K562 (cell line): ENCODE results near the gene LY6G6C. TPM values are rescaled to one million over a fixed set of nuclear protein-coding genes. Genes with fewer than 3 reads are reported as not detected.

Experiments used
- ATAC-seq: fragments of 200-7000 bp; cut with Tn5 transposase; 3 replicates; pipeline ENCODE4 v1.9.1; 2020; ENCODE audit warnings: moderate library complexity
- BruUV-seq: library from RNA; stranded (reverse); fragments of 400-500 nt; replicated peaks from 2 replicates; lab custom pipeline; 2021; lab: Mats Ljungman, UMichigan
- CTCF ChIA-PET: fragments of 300-600 bp; formaldehyde crosslinking; extraction: SDS; loops from one replicate; lab custom pipeline; 2021; ENCODE audit warnings: low intra/inter-chr PET ratio; lab: Yijun Ruan, JAX
- POLR2A ChIA-PET: fragments of 300-600, 350-650 bp; sonication (Branson Sonifier 250); formaldehyde crosslinking; extraction: SDS; loops from one replicate; lab custom pipeline; 2021; ENCODE audit warnings: antibody characterized with exemption, inconsistent platforms; lab: Yijun Ruan, JAX
- DNase-seq, 4 experiments: peaks; one replicate each; pipeline versions ENCODE4 v3.0.0 to v3.0.0-alpha.2; 2011 to 2018; ENCODE audit warnings: low spot score in 3 of 4, mixed read lengths in 3 of 4; ENCODE audit errors: extremely low read depth in 1 of 4
- FAIRE-seq: peaks from 2 replicates; lab custom pipeline; 2011; peaks lifted over from hg19 to GRCh38; lab: Jason Lieb, UNC
- H2AFZ ChIP-seq: 2 replicates; pipeline ENCODE4 v1.6.0; 2011; ENCODE audit warnings: low read depth, low read length, control low read depth, inconsistent platforms
- H3K27ac ChIP-seq: fragments of 200-600 bp; 3 replicates; pipeline ENCODE4 v1.8.0; 2011; ENCODE audit warnings: low read depth, mild to moderate bottlenecking, control low read depth, inconsistent platforms, low read length, moderate library complexity, mixed read lengths; ENCODE audit errors: extremely low read depth
- H3K27me3 ChIP-seq, 2 experiments: fragments of 300-600 bp in 1 of 2; 2 replicates in 1 of 2; 3 replicates in 1 of 2; pipeline versions ENCODE4 v1.6.0 to v1.8.0; 2011; ENCODE audit warnings: inconsistent platforms in 2 of 2, low read length in 2 of 2, mild to moderate bottlenecking in 1 of 2, mixed read lengths in 1 of 2, moderate library complexity in 1 of 2; ENCODE audit not compliant: control insufficient read depth in 2 of 2, insufficient read depth in 2 of 2
- H3K36me3 ChIP-seq: fragments of 300-600 bp; 3 replicates; pipeline ENCODE4 v1.8.0; 2011; ENCODE audit warnings: mild to moderate bottlenecking, low read length, inconsistent platforms; ENCODE audit not compliant: control insufficient read depth, insufficient read depth
- H3K4me1 ChIP-seq, 2 experiments: fragments of 200-600 bp in 1 of 2; replicated peaks in 1 of 2; 2 replicates in 1 of 2; 3 replicates in 1 of 2; pipeline versions ENCODE4 v1.5.1 to v1.8.0; 2011; ENCODE audit warnings: inconsistent platforms in 2 of 2, low read length in 2 of 2, mild to moderate bottlenecking in 1 of 2, mixed read lengths in 1 of 2, moderate library complexity in 1 of 2; ENCODE audit not compliant: control insufficient read depth in 2 of 2, insufficient read depth in 2 of 2
- H3K4me2 ChIP-seq: 2 replicates; pipeline ENCODE4 v1.6.1; 2011; ENCODE audit warnings: low read length, control low read depth, inconsistent platforms, mixed read lengths; ENCODE audit not compliant: insufficient read depth
- H3K4me3 ChIP-seq: fragments of 200-600 bp; sonication (generic), shearing (Covaris generic); 2 replicates; pipeline ENCODE4 v1.5.1; 2016; ENCODE audit warnings: control low read depth, inconsistent platforms
- H3K79me2 ChIP-seq: fragments of 200-600 bp; 3 replicates; pipeline ENCODE4 v1.8.0; 2011; ENCODE audit warnings: low read length, inconsistent platforms; ENCODE audit not compliant: control insufficient read depth, insufficient read depth
- H3K9ac ChIP-seq, 2 experiments: 2 replicates each; pipeline versions ENCODE4 v1.6.0 to v1.6.1; 2011; ENCODE audit warnings: low read depth in 2 of 2, low read length in 2 of 2, control low read depth in 1 of 2, inconsistent platforms in 1 of 2, mild to moderate bottlenecking in 1 of 2, mixed read lengths in 1 of 2; ENCODE audit not compliant: insufficient read depth in 1 of 2
- H3K9me1 ChIP-seq: one replicate; pipeline ENCODE4 v1.6.0; 2011; ENCODE audit warnings: inconsistent platforms, mild to moderate bottlenecking, low read length, moderate library complexity; ENCODE audit not compliant: control insufficient read depth, insufficient read depth
- H3K9me3 ChIP-seq: replicated peaks from 2 replicates; pipeline ENCODE4 v1.5.1; 2011; ENCODE audit warnings: low read depth, low read length, inconsistent platforms; ENCODE audit not compliant: control insufficient read depth, insufficient read depth
- H4K20me1 ChIP-seq: replicated peaks from 2 replicates; pipeline ENCODE4 v1.6.1; 2011; ENCODE audit warnings: low read length, inconsistent platforms, mixed read lengths; ENCODE audit not compliant: control insufficient read depth, insufficient read depth
- BRF1 ChIP-seq: IDR thresholded peaks from 3 replicates; pipeline ENCODE4 v1.6.1; 2011; ENCODE audit warnings: borderline replicate concordance, mild to moderate bottlenecking; ENCODE audit not compliant: insufficient read length; ENCODE audit errors: extremely low read depth
- CHCHD3 ChIP-seq: fragments of 250-450 bp; sonication (Bioruptor Pico); IDR thresholded peaks from 2 replicates; pipeline ENCODE4 v2.1.2; 2022; ENCODE audit warnings: mild to moderate bottlenecking
- HDAC3 ChIP-seq: fragments of 450-650 bp; IDR thresholded peaks from 2 replicates; pipeline ENCODE4 v1.6.1; 2018; ENCODE audit warnings: borderline replicate concordance, mild to moderate bottlenecking, moderate library complexity; ENCODE audit not compliant: partially characterized antibody
- HMG20B ChIP-seq: fragments of 250-450 bp; sonication (Bioruptor Pico); IDR thresholded peaks from 2 replicates; pipeline ENCODE4 v1.5.0; 2021; ENCODE audit warnings: mild to moderate bottlenecking
- MYC ChIP-seq, 2 experiments: fragments of 250-450 bp in 1 of 2; sonication (Bioruptor Pico) in 1 of 2; IDR thresholded peaks; 2 replicates each; pipeline versions ENCODE4 v1.5.1 to v1.6.1; 2012 to 2021; ENCODE audit warnings: low read depth in 2 of 2, borderline replicate concordance in 1 of 2, improper control_type of control experiment in 1 of 2, low read length in 1 of 2, mild to moderate bottlenecking in 1 of 2, moderate library complexity in 1 of 2
- PTBP1 ChIP-seq: fragments of 200-400 bp; formaldehyde crosslinking; IDR thresholded peaks from 2 replicates; pipeline ENCODE4 v1.6.1; 2017; ENCODE audit warnings: low read depth, low read length
- RAD21 ChIP-seq, 2 experiments: fragments of 250-450 bp in 1 of 2; fragments of 450-650 bp in 1 of 2; sonication (Bioruptor Pico) in 1 of 2; formaldehyde crosslinking in 1 of 2; IDR thresholded peaks in 1 of 2; conservative IDR thresholded peaks in 1 of 2; 2 replicates each; pipeline versions ENCODE4 v1.4.0 to v1.8.0; 2020 to 2022; ENCODE audit warnings: mild to moderate bottlenecking in 2 of 2, moderate library complexity in 1 of 2
- RB1 ChIP-seq: fragments of 450-650 bp; IDR thresholded peaks from 2 replicates; pipeline ENCODE4 v1.6.1; 2017; ENCODE audit warnings: low read depth, mild to moderate bottlenecking
- RBFOX2 ChIP-seq: fragments of 200-400 bp; formaldehyde crosslinking; IDR thresholded peaks from 2 replicates; pipeline ENCODE4 v1.6.1; 2017; ENCODE audit warnings: low read depth, mild to moderate bottlenecking, low read length, moderate library complexity
- SAFB2 ChIP-seq: fragments of 200-400 bp; formaldehyde crosslinking; IDR thresholded peaks from 2 replicates; pipeline ENCODE4 v1.6.1; 2018; ENCODE audit warnings: borderline replicate concordance, low read length, low read depth, moderate library complexity; ENCODE audit not compliant: severe bottlenecking
- SMAD4 ChIP-seq: fragments of 250-450 bp; sonication (Bioruptor Pico); conservative IDR thresholded peaks from 2 replicates; pipeline ENCODE4 v1.8.0; 2021; ENCODE audit warnings: inconsistent platforms, mild to moderate bottlenecking, moderate library complexity
- SMARCB1 ChIP-seq: IDR thresholded peaks from 2 replicates; pipeline ENCODE4 v1.6.1; 2011; ENCODE audit warnings: improper control_type of control experiment, low read depth; ENCODE audit not compliant: insufficient read length
- TRIM28 ChIP-seq: fragments of 450-650 bp; IDR thresholded peaks from 2 replicates; pipeline ENCODE4 v1.6.1; 2017
- ZBTB7A ChIP-seq: IDR thresholded peaks from 2 replicates; pipeline ENCODE4 v1.6.1; 2011; ENCODE audit warnings: low read depth, mild to moderate bottlenecking, low read length, moderate library complexity, borderline replicate concordance; ENCODE audit not compliant: control insufficient read depth
- ZNF146 ChIP-seq: IDR thresholded peaks from one replicate; pipeline ENCODE4 v1.6.1; 2018; ENCODE audit warnings: missing compliant biosample characterization; ENCODE audit not compliant: unreplicated experiment
- ZNF764 ChIP-seq: fragments of 250-450 bp; sonication (Bioruptor Pico); IDR thresholded peaks from 2 replicates; pipeline ENCODE4 v1.4.0; 2020; ENCODE audit warnings: low read depth, mild to moderate bottlenecking, moderate library complexity
- WGBS: fragments of 100-300 bp; shearing (Covaris generic); methylation state at CpG from one replicate; pipeline ENCODE4 v1.1.6; 2016; ENCODE audit warnings: low coverage, mixed read lengths; ENCODE audit not compliant: insufficient coverage; ENCODE audit errors: missing lambda C conversion rate; 5-methylcytosine and 5-hydroxymethylcytosine counted together
- in situ Hi-C: fragments of 300-500 bp; cut with MboI; formaldehyde crosslinking; loops from 4 replicates; pipeline ENCODE4 v1.15.0; 2018; ENCODE audit warnings: inconsistent platforms, mixed read lengths
- intact Hi-C: fragments of 100-400 bp; cut with micrococcal nuclease; formaldehyde crosslinking; loops from 2 replicates; pipeline ENCODE4 v1.14.2; 2022
- polyA plus RNA-seq, 8 experiments: library from polyadenylated mRNA; depleted of rRNA in 4 of 8; stranded (reverse) in 5 of 8; unstranded in 3 of 8; fragments of >200 nt; fragmentation: Nextera tagmentation in 2 of 8; fragmentation: Illumina TruSeq in 1 of 8; extraction: Ambion mirVana in 2 of 8; extraction: Trizol in 1 of 8; gene quantifications; 2 replicates each; pipeline versions ENCODE4 v1.2.1 to v1.2.3, GENCODE V29; 2011 to 2014; ENCODE audit warnings: inconsistent platforms in 1 of 8, missing spikeins in 1 of 8
- total RNA-seq, 7 experiments: library from RNA; depleted of rRNA in 6 of 7; stranded (reverse); fragments of >200 nt in 6 of 7; fragmentation: Illumina TruSeq in 2 of 7; extraction: Trizol in 2 of 7; gene quantifications; 2 replicates each; pipeline versions ENCODE4 v1.2.1 to v1.2.3, GENCODE V29; 2011 to 2021; ENCODE audit warnings: low replicate concordance in 1 of 7
- TF ChIP-seq, protein P1 (sequence below): fragments of 450-650 bp; formaldehyde crosslinking; IDR thresholded peaks from 2 replicates; pipeline ENCODE4 v1.4.0; 2020; ENCODE audit warnings: mild to moderate bottlenecking, moderate library complexity
- TF ChIP-seq, protein P2 (sequence below): sonication (generic); formaldehyde crosslinking; IDR thresholded peaks from 2 replicates; pipeline ENCODE4 v1.8.0; 2022; ENCODE audit warnings: missing genetic modification reagents, mild to moderate bottlenecking, moderate library complexity, borderline replicate concordance
- TF ChIP-seq, protein P3 (sequence below): fragments of 450-650 bp; IDR thresholded peaks from 2 replicates; pipeline ENCODE4 v1.6.1; 2016

LY6G6C gene
- total and polyA plus RNA-seq, 9 of the 15 experiments (the other 6 are each of a cell fraction or from before 2014, with no cell fraction given) = 0.06 to 0.20 TPM; not detected in 7

DNA sequence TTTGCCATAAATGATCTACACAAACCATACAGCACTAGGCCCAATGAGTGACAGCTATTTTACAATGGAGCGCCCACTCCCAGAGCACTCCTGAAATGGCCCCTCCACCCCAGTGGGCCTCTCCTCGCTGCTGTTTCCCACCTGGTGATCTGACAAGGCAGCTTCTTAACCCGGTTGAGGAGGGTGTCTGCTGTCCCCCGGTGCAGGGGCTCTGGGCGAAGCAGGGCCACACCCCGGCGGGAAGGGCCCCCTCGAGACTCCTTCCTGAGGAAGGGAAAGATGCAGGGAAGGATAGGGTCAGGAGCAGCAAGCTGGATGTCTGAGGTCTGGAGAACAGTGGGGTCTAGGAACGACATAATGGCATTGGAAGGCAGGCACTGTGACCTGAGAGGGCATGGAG, 28.7 kb downstream of the LY6G6C start:
- H2AFZ ChIP-seq = no peak overlapping the region
- H3K4me1 ChIP-seq = peaks cover 44 to 47% of the 10 kb centered on the region in 2 experiments
- CTCF ChIA-PET = no interaction called here
- in situ Hi-C loops (no loop called here), intact Hi-C loops (no loop called here)
- H4K20me1 ChIP-seq = no peaks in the 10 kb centered on the region
- H3K9ac ChIP-seq = peak overlapping the region in 1 of 2 experiments; percentile 59; a peak in 2 of 4 replicates
- H3K36me3 ChIP-seq = peaks cover 90% of the 10 kb centered on the region
- H3K4me2 ChIP-seq = no peak overlapping the region
- no peak overlapping the region for H3K27ac ChIP-seq
- no peak for FAIRE-seq
- no peaks in the 10 kb centered on the region for H3K27me3 ChIP-seq
- peaks cover 5% of the 10 kb centered on the region for H3K9me1 ChIP-seq
- POLR2A ChIA-PET = interaction anchor here (0.7 to 7.1 kb wide), 12 partner anchors 9 to 164 kb away, joined by 3 to 158 read pairs (median 12); partner anchors contain the start of genes ABHD16A, CLIC1, GPANK1 and HSPA1B
- H3K4me3 ChIP-seq = no peak overlapping the region
- peaks cover 6% of the 10 kb centered on the region; the same call in 2 of the 3 replicates for H3K79me2 ChIP-seq
- no peaks in the 10 kb centered on the region for H3K9me3 ChIP-seq
- no TSS peak for BruUV-seq
- no peak for ATAC-seq
- WGBS = 82% methylated on average over 9 of the region's 9 CpGs
- no peak for DNase-seq
- TF ChIP-seq ZNF764 (no peak), HDAC3 (no peak), CHCHD3 (CRISPR knock-in tag) (no peak), TRIM28 (no peak), ZBTB7A (peak; percentile 6; the same call in 1 of the 2 replicates), ZNF146 (no peak), SMARCB1 (no peak), RB1 (no peak), HMG20B (CRISPR knock-in tag) (no peak), MYC (IDR thresholded peaks at IDR 0.05; ENCODE audit: low read depth, low read length) (no peak), MYC (CRISPR knock-in tag; IDR thresholded peaks at IDR 0.05; ENCODE audit: borderline replicate concordance, low read depth) (no peak), RBFOX2 (0 out of 2 replicates have a peak, but pooled peaks have one; percentile 7), RAD21 (CRISPR knock-in tag; conservative IDR thresholded peaks at IDR 0.05 in 1 of 2, IDR thresholded peaks at IDR 0.05 in 1 of 2) (no peak), BRF1 (no peak), SAFB2 (no peak), PTBP1 (no peak), SMAD4 (CRISPR knock-in tag) (no peak)
- TF ChIP-seq, protein P1, sequence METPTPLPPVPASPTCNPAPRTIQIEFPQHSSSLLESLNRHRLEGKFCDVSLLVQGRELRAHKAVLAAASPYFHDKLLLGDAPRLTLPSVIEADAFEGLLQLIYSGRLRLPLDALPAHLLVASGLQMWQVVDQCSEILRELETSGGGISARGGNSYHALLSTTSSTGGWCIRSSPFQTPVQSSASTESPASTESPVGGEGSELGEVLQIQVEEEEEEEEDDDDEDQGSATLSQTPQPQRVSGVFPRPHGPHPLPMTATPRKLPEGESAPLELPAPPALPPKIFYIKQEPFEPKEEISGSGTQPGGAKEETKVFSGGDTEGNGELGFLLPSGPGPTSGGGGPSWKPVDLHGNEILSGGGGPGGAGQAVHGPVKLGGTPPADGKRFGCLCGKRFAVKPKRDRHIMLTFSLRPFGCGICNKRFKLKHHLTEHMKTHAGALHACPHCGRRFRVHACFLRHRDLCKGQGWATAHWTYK (CRISPR knock-in tag) = no peak
- TF ChIP-seq, protein P2, sequence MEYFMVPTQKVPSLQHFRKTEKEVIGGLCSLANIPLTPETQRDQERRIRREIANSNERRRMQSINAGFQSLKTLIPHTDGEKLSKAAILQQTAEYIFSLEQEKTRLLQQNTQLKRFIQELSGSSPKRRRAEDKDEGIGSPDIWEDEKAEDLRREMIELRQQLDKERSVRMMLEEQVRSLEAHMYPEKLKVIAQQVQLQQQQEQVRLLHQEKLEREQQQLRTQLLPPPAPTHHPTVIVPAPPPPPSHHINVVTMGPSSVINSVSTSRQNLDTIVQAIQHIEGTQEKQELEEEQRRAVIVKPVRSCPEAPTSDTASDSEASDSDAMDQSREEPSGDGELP = 0 out of 2 replicates have a peak, but pooled peaks have one; percentile 14
- TF ChIP-seq, protein P3, sequence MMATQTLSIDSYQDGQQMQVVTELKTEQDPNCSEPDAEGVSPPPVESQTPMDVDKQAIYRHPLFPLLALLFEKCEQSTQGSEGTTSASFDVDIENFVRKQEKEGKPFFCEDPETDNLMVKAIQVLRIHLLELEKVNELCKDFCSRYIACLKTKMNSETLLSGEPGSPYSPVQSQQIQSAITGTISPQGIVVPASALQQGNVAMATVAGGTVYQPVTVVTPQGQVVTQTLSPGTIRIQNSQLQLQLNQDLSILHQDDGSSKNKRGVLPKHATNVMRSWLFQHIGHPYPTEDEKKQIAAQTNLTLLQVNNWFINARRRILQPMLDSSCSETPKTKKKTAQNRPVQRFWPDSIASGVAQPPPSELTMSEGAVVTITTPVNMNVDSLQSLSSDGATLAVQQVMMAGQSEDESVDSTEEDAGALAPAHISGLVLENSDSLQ = no peak; the same call in 1 of the 2 replicates
